ENCODE results near the gene SPEF2.

The SPEF2 gene

DNA sequence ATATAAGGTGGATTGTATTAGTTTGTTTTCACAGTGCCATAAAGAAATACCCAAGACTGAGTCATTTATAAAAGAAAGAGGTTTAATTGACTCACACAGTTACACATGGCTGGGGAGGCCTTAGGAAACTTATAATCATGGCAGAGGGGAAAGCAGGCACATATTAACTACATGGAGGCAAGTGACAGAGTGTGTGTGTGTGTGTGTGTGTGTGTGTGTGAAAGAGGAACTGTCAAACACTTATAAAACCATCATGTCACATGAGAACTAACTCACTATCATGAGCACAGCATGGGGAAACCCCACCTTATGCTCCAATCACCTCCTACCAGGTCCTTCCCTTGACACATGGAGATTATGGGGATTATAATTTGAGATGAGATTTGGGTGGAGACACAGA is 118.6 kb downstream of the SPEF2 start:
- Histone ChIP-seq H3K36me3 (ENCODE audit: control insufficient read depth, insufficient read depth, low read length) (no peaks in the 10 kb centered on the region), H3K9ac (ENCODE audit: low read depth, low read length) (no peak overlapping the region), H3K27me3 (ENCODE audit: control insufficient read depth, insufficient read depth, low read length) (peaks cover 9% of the 10 kb centered on the region)

DNA sequence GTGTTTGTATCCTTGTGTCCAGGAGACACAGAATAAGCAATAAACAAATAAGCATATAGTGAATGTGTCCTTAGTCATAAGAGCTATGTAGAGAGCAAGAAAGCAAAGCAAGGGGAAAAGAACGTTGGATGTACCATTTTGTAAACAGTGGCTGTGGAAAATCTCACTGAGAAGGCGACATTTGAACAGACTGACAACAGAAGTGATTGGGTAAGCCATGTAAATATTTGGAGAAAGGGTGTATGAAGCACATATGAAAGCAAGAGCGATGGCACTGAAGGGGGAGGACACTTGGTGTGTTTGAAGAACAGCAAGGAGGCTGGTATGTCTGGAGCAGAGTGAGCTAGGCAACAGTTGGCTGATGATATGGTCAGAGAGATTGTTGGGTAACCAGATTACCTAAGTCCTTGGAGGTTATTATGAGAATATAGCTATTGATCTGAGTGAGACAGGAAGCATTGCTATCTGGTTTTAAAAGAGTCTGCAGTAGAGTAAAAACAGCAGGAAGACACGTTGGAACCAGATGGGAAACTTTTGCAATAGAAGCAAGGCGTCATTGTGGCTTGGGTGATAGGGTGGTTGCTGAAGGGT is 123.6 kb downstream of the SPEF2 start:
- H3K36me3 ChIP-seq (ENCODE audit: control insufficient read depth, insufficient read depth, low read length) = no peaks in the 10 kb centered on the region
- no peak overlapping the region for H3K9ac ChIP-seq (ENCODE audit: low read depth, low read length)
- peaks cover 40% of the 10 kb centered on the region for H3K27me3 ChIP-seq (ENCODE audit: control insufficient read depth, insufficient read depth, low read length)
- H3K4me1 ChIP-seq (ENCODE audit: control insufficient read depth, insufficient read depth, low read length) = no peaks in the 10 kb centered on the region
- H3K9me3 ChIP-seq (ENCODE audit: control insufficient read depth, insufficient read depth, low read length) = no peaks in the 10 kb centered on the region
- H3K4me3 ChIP-seq (ENCODE audit: low read depth, low read length) = no peak overlapping the region

More for the DNA sequence above, 118.6 kb downstream of the SPEF2 start:
- no peaks in the 10 kb centered on the region for H3K9me3 ChIP-seq (ENCODE audit: control insufficient read depth, insufficient read depth, low read length)
- no peaks in the 10 kb centered on the region for H3K4me1 ChIP-seq (ENCODE audit: control insufficient read depth, insufficient read depth, low read length)
- H3K4me3 ChIP-seq (ENCODE audit: low read depth, low read length) = no peak overlapping the region

DNA sequence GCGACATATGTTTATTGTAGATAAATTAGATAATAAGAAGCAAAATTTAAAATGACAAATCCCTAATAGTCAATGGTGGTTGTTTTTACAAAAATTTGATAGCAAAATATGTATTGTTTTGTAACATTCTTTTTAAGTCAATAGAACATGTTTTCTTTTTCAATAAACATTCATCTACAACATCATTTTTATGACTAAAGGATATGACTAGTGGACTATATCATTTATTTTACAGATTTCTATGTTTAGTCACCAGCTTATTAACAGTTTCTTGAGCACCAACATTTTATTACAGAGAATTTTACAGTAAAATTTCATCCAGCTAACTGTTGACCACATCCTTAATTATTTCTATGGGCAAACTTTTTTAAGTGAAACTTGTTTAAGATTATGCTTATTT is 124.3 kb downstream of the SPEF2 start:
- no peaks in the 10 kb centered on the region for H3K9me3 ChIP-seq (ENCODE audit: control insufficient read depth, insufficient read depth, low read length)
- H3K27me3 ChIP-seq (ENCODE audit: control insufficient read depth, insufficient read depth, low read length) = peaks cover 48% of the 10 kb centered on the region
- no peak overlapping the region for H3K4me3 ChIP-seq (ENCODE audit: low read depth, low read length)
- no peak overlapping the region for H3K9ac ChIP-seq (ENCODE audit: low read depth, low read length)
- no peaks in the 10 kb centered on the region for H3K4me1 ChIP-seq (ENCODE audit: control insufficient read depth, insufficient read depth, low read length)
- H3K36me3 ChIP-seq (ENCODE audit: control insufficient read depth, insufficient read depth, low read length) = no peaks in the 10 kb centered on the region

DNA sequence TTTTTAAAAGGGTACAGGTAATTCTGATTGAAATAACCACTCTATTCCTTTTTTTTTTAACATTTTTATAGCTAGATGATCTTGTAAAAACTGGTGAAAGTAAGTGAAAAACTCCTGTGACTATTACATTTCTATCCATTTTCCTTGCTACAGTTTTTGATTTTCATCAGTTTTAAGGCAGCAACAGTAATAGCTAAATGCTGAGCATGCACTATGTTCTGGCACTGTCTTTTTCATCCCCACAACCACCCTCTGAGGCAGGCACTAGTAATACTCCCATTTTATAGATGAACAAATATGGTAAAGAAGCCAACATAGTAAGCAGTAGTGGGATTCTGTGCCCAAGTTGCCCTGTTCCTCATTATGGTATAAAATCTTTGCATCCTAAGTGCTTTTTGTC is 126.0 kb downstream of the SPEF2 start:
- no peak overlapping the region for H3K9ac ChIP-seq (ENCODE audit: low read depth, low read length)
- H3K4me3 ChIP-seq (ENCODE audit: low read depth, low read length) = no peak overlapping the region
- H3K27me3 ChIP-seq (ENCODE audit: control insufficient read depth, insufficient read depth, low read length) = peaks cover 61% of the 10 kb centered on the region
- H3K4me1 ChIP-seq (ENCODE audit: control insufficient read depth, insufficient read depth, low read length) = no peaks in the 10 kb centered on the region
- H3K9me3 ChIP-seq (ENCODE audit: control insufficient read depth, insufficient read depth, low read length) = no peaks in the 10 kb centered on the region
- no peaks in the 10 kb centered on the region for H3K36me3 ChIP-seq (ENCODE audit: control insufficient read depth, insufficient read depth, low read length)

DNA sequence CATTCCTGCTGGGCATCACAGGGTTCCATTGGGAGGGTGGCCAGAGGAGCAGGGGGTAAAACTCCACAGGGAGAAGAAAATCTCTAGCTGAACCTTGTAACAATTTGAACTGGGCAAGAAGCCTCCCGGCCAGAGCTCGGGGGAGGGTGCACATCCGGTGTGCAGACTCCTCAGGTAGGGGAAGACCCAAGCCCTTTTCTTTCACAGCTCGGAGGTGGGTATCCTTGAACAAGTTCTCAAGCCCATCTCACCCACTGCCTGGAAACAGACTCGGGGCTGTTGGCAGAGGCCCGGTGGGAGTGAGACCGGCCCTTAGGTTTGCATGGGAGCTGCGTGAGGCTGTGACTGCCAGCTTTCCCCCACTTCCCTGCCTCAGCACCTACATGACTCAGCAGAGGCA is 127.5 kb downstream of the SPEF2 start:
- peaks cover 74% of the 10 kb centered on the region for H3K27me3 ChIP-seq (ENCODE audit: control insufficient read depth, insufficient read depth, low read length)
- no peaks in the 10 kb centered on the region for H3K36me3 ChIP-seq (ENCODE audit: control insufficient read depth, insufficient read depth, low read length)
- H3K9ac ChIP-seq (ENCODE audit: low read depth, low read length) = no peak overlapping the region
- no peaks in the 10 kb centered on the region for H3K9me3 ChIP-seq (ENCODE audit: control insufficient read depth, insufficient read depth, low read length)
- no peaks in the 10 kb centered on the region for H3K4me1 ChIP-seq (ENCODE audit: control insufficient read depth, insufficient read depth, low read length)
- no peak overlapping the region for H3K4me3 ChIP-seq (ENCODE audit: low read depth, low read length)

DNA sequence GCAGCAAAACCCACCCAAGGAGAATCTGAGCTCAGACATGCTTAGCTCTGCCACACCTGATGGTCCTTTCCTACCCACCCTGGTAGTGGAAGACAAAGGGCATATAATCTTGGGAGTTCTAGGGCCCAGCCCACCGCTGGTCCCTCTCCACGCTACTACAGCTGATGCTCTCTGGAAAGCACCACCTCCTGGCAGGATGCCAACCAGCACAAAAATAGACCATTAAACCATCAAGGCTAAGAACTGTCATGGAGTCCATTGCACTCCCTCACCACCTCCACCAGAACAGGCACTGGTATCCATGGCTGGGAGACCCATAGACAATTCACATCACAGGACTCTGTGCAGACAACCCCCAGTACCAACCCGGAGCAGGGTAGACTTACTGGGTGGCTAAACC is 128.0 kb downstream of the SPEF2 start:
- no peak overlapping the region for H3K4me3 ChIP-seq (ENCODE audit: low read depth, low read length)
- no peak overlapping the region for H3K9ac ChIP-seq (ENCODE audit: low read depth, low read length)
- H3K9me3 ChIP-seq (ENCODE audit: control insufficient read depth, insufficient read depth, low read length) = no peaks in the 10 kb centered on the region
- H3K36me3 ChIP-seq (ENCODE audit: control insufficient read depth, insufficient read depth, low read length) = no peaks in the 10 kb centered on the region
- peaks cover 78% of the 10 kb centered on the region for H3K27me3 ChIP-seq (ENCODE audit: control insufficient read depth, insufficient read depth, low read length)
- no peaks in the 10 kb centered on the region for H3K4me1 ChIP-seq (ENCODE audit: control insufficient read depth, insufficient read depth, low read length)

DNA sequence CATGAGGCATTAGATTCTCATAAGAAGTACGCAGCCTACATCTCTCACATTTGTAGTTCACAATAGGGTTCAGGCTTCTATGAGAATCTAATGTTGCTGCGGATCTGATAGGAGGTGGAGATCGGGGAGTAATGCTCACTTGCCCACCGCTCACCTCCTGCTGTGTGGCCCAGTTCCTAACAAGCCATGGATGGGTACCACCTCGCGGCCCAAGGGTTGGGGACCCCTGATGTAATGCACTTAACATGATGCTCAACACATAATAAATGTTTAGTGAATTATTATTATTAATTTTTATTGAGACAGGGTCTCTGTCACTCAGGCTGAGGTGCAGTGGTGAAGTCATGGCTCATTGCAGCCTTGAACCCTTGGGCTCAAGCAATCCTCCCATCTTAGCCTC is 134.3 kb downstream of the SPEF2 start:
- peaks cover 5% of the 10 kb centered on the region for H3K4me1 ChIP-seq (ENCODE audit: control insufficient read depth, insufficient read depth, low read length)
- no peaks in the 10 kb centered on the region for H3K36me3 ChIP-seq (ENCODE audit: control insufficient read depth, insufficient read depth, low read length)
- H3K4me3 ChIP-seq (ENCODE audit: low read depth, low read length) = no peak overlapping the region
- no peaks in the 10 kb centered on the region for H3K9me3 ChIP-seq (ENCODE audit: control insufficient read depth, insufficient read depth, low read length)
- H3K9ac ChIP-seq (ENCODE audit: low read depth, low read length) = no peak overlapping the region
- peaks cover 93% of the 10 kb centered on the region for H3K27me3 ChIP-seq (ENCODE audit: control insufficient read depth, insufficient read depth, low read length)

DNA sequence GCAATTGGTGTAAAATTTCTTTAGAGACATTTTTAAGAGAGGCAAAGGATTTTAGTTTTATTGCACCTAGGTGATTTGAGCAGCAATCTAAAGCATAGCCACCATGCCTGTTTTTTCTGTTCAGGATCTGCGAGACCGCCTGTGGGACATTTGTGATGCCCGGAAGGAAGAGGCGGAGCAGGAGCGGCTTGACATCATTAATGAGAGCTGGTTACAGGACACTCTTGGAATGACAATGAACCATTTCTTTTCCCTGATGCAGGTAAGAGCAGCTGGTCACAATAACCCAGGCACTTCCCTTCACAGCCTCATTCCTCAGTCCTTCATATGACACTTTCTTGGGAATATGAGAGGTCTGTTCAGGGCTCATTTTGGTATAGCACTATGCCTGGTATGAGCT is 135.8 kb downstream of the SPEF2 start:
- Histone ChIP-seq H3K36me3 (ENCODE audit: control insufficient read depth, insufficient read depth, low read length) (no peaks in the 10 kb centered on the region), H3K9me3 (ENCODE audit: control insufficient read depth, insufficient read depth, low read length) (no peaks in the 10 kb centered on the region), H3K4me1 (ENCODE audit: control insufficient read depth, insufficient read depth, low read length) (peaks cover 5% of the 10 kb centered on the region), H3K27me3 (ENCODE audit: control insufficient read depth, insufficient read depth, low read length) (peaks cover 97% of the 10 kb centered on the region), H3K9ac (ENCODE audit: low read depth, low read length) (no peak overlapping the region), H3K4me3 (ENCODE audit: low read depth, low read length) (no peak overlapping the region)

DNA sequence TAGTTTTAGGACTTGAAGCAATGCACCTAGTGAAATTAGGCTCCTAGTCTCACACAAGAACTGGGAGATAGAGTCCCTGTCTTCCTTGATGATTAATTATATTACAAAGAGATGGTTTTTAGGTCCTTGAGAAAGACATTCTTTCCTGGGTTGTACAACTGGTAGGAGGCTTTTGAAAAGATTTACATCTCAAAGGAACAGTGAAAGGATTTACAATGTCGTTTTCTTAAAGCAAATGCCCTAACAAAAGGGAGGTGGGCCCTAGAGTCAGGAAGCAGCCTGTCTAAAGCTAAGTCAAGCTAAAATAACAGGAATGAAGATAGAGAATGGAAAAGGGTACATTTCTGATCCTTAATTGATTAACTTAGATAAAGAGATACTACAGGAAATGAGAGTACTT is 136.8 kb downstream of the SPEF2 start:
- Histone ChIP-seq H3K36me3 (ENCODE audit: control insufficient read depth, insufficient read depth, low read length) (no peaks in the 10 kb centered on the region), H3K27me3 (ENCODE audit: control insufficient read depth, insufficient read depth, low read length) (peaks cover 97% of the 10 kb centered on the region), H3K4me1 (ENCODE audit: control insufficient read depth, insufficient read depth, low read length) (peaks cover 5% of the 10 kb centered on the region), H3K4me3 (ENCODE audit: low read depth, low read length) (no peak overlapping the region), H3K9me3 (ENCODE audit: control insufficient read depth, insufficient read depth, low read length) (no peaks in the 10 kb centered on the region), H3K9ac (ENCODE audit: low read depth, low read length) (no peak overlapping the region)

DNA sequence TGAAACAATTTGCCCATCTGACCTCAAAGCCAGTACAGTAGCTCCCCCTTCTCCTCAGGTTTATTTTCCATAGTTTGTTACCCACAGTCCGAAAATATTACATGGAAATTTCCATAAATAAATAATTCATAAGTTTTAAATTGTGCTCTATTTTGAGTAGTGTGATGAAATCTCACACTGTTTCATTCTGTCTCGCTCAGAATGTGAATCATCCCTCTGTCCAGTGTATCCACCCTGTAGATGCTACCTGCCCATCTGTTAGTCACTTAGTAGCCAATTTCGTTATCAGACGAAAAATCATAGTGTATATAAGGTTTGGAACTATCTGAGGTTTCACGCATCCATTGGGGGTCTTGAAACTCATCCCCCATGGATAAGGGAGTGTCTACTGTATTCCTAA is 138.3 kb downstream of the SPEF2 start:
- H3K4me3 ChIP-seq (ENCODE audit: low read depth, low read length) = no peak overlapping the region
- H3K4me1 ChIP-seq (ENCODE audit: control insufficient read depth, insufficient read depth, low read length) = peaks cover 5% of the 10 kb centered on the region
- H3K27me3 ChIP-seq (ENCODE audit: control insufficient read depth, insufficient read depth, low read length) = peaks cover 96% of the 10 kb centered on the region

DNA sequence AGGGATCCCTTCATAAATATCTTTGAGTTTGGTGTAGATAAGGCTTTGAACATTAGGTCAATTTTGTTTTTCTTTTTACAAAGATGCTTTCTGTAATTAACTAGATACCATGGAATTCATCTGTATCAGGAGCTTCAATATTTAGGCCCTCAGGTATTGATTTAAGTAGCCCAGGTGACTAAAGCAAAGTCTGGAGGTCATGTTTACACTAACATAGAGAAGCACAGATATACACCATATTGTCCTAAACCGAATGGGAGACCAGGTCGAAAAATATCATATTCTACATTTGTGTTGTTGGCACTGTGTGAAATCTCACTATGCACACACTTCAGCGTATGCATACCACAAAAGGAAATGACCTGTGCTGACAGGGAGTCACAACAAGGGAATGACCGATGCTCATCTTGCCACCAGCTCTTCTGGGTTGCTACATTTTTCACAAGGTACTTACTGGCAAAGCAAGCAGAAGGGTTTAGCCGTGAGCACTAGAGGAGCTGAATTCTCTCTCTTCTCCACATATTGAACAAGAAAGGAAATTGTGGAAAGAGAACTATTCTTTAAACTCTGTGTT is 140.6 kb downstream of the SPEF2 start:
- H3K27me3 ChIP-seq (ENCODE audit: control insufficient read depth, insufficient read depth, low read length) = peaks cover 95% of the 10 kb centered on the region
- H3K9me3 ChIP-seq (ENCODE audit: control insufficient read depth, insufficient read depth, low read length) = no peaks in the 10 kb centered on the region
- H3K9ac ChIP-seq (ENCODE audit: low read depth, low read length) = no peak overlapping the region
- no peak overlapping the region for H3K4me3 ChIP-seq (ENCODE audit: low read depth, low read length)
- H3K4me1 ChIP-seq (ENCODE audit: control insufficient read depth, insufficient read depth, low read length) = peaks cover 5% of the 10 kb centered on the region
- no peaks in the 10 kb centered on the region for H3K36me3 ChIP-seq (ENCODE audit: control insufficient read depth, insufficient read depth, low read length)

More for the DNA sequence above, 138.3 kb downstream of the SPEF2 start:
- Histone ChIP-seq H3K9ac (ENCODE audit: low read depth, low read length) (no peak overlapping the region), H3K36me3 (ENCODE audit: control insufficient read depth, insufficient read depth, low read length) (no peaks in the 10 kb centered on the region), H3K9me3 (ENCODE audit: control insufficient read depth, insufficient read depth, low read length) (no peaks in the 10 kb centered on the region)

DNA sequence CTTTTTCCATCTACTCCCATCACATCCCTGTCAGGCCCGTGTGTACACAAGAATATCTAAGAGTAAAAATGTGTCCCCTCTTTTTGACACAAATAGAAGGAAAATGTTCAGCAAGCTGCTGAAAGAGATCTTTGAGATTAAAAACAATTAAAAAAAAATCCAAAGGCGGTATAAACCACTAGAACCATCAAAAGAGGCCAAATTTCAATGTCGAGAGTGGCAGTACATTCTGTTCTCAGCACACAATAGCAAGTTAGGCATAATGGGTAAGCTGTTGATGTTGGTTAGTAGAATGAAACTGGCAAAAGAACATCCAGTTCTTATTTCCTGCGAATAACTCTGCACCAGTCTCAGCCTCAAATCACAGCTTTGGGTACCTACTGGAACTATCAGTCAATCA is 143.9 kb downstream of the SPEF2 start:
- peaks cover 78% of the 10 kb centered on the region for H3K27me3 ChIP-seq (ENCODE audit: control insufficient read depth, insufficient read depth, low read length)

More for the DNA sequence above, 143.9 kb downstream of the SPEF2 start:
- Histone ChIP-seq H3K4me3 (ENCODE audit: low read depth, low read length) (no peak overlapping the region), H3K9me3 (ENCODE audit: control insufficient read depth, insufficient read depth, low read length) (no peaks in the 10 kb centered on the region), H3K36me3 (ENCODE audit: control insufficient read depth, insufficient read depth, low read length) (no peaks in the 10 kb centered on the region), H3K4me1 (ENCODE audit: control insufficient read depth, insufficient read depth, low read length) (no peaks in the 10 kb centered on the region), H3K9ac (ENCODE audit: low read depth, low read length) (no peak overlapping the region)

All from iPS-15b (cell line).